ENCODE data around the gene MGRN1. TPM values are rescaled to one million over a fixed set of nuclear protein-coding genes. Genes with fewer than 3 reads are reported as not detected.

MGRN1 gene
- total RNA-seq, 3 donors from 2014 or later, result 72.3 to 80.2 (median 77.0) TPM

GRCh38 chr16:4604401-4604800 lies 20.2 kb upstream of the MGRN1 start:
- intact Hi-C loops (cut with DNase I, micrococcal nuclease), result no loop called here
- DNase-seq (no peak), ATAC-seq (no peak)
- no peak overlapping the region for H3K4me3 ChIP-seq
- no peak for TF ChIP-seq CTCF (IDR thresholded peaks at IDR 0.05)
- no peaks in the 10 kb centered on the region for H3K9me3 ChIP-seq
- no peaks in the 10 kb centered on the region for H3K36me3 ChIP-seq (ENCODE audit: low read depth)
- H3K4me1 ChIP-seq (ENCODE audit: low read depth), result no peaks in the 10 kb centered on the region

- H3K4me1 ChIP-seq (ENCODE audit: low read depth), result no peaks in the 10 kb centered on the region
- no peak for TF ChIP-seq CTCF (IDR thresholded peaks at IDR 0.05)
- no peak for ATAC-seq
- DNase-seq, result no peak
- H3K4me3 ChIP-seq, result no peak overlapping the region
- intact Hi-C loops (cut with DNase I, micrococcal nuclease), result no loop called here
- no peaks in the 10 kb centered on the region for H3K9me3 ChIP-seq
- no peaks in the 10 kb centered on the region for H3K36me3 ChIP-seq (ENCODE audit: low read depth)
These were observed 18.3 kb upstream of the MGRN1 start for GRCh38 chr16:4606354-4606753.

DNA sequence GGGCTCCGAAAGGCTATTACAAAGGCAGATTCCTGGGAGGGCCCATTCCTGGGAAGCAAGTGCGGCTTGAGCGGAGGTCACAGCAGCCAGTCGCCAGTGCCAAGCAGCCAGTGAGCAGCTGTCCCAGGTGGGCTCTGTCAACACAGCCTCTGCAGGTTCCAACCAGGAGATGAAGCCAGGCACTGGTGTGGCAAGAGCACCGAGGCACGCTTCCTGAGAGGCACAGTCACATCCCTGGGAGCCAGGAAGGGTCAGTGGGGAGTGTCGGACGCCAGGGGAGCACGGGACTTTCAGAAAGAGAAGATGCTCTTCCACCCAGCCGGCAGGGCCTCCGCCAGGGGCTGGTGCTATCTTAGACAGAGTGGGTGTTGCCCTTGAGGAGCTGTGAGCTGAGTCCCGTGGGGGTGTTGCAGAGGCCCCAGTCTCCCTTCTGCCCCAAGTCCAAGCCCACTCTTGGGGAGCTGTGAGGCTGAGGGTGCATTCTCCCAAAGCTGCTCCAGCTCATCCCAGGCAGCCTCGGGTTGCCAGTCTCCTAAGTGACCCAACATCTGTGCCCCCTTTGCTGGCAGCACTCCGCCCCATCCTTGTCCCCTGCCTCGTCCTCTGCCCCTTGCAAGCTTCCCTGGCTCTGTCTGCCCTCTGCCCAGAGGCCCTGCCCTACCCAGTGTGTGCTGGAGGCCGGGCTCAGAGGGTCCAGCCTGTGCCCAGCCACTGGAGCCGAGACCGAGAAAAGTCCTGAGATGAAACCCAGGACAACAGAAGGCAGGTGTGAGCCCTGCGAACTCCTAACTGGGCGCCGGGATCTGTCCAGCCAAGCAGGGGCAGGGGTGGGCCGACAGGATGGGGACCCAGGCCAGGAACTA lies 16.6 kb upstream of the MGRN1 start:
- H3K4me1 ChIP-seq (ENCODE audit: low read depth), result peaks cover 7% of the 10 kb centered on the region
- ATAC-seq (no peak), DNase-seq (no peak)
- H3K36me3 ChIP-seq (ENCODE audit: low read depth), result no peaks in the 10 kb centered on the region
- no peaks in the 10 kb centered on the region for H3K9me3 ChIP-seq
- H3K4me3 ChIP-seq, result no peak overlapping the region
- TF ChIP-seq CTCF (IDR thresholded peaks at IDR 0.05), result no peak
- intact Hi-C loops (cut with DNase I, micrococcal nuclease), result no loop called here

- no peaks in the 10 kb centered on the region for H3K36me3 ChIP-seq (ENCODE audit: low read depth)
- no peaks in the 10 kb centered on the region for H3K9me3 ChIP-seq
- H3K4me1 ChIP-seq (ENCODE audit: low read depth), result peaks cover 13% of the 10 kb centered on the region
- H3K4me3 ChIP-seq, result no peak overlapping the region
- intact Hi-C loops (cut with DNase I, micrococcal nuclease), result no loop called here
- ATAC-seq (no peak), DNase-seq (no peak)
- TF ChIP-seq CTCF (IDR thresholded peaks at IDR 0.05), result no peak
These were observed 16.0 kb upstream of the MGRN1 start for GRCh38 chr16:4608704-4608980.

- no peak for TF ChIP-seq CTCF (IDR thresholded peaks at IDR 0.05)
- intact Hi-C loops (cut with DNase I, micrococcal nuclease), result no loop called here
- ATAC-seq, result no peak
These were observed 15.2 kb upstream of the MGRN1 start for GRCh38 chr16:4609200-4610010.

More at GRCh38 chr16:4609200-4610010, 15.2 kb upstream of the MGRN1 start:
- no peak for DNase-seq
- Histone ChIP-seq H3K4me1 (ENCODE audit: low read depth) (peaks cover 17% of the 10 kb centered on the region), H3K9me3 (no peaks in the 10 kb centered on the region), H3K36me3 (ENCODE audit: low read depth) (no peaks in the 10 kb centered on the region), H3K4me3 (no peak overlapping the region)
